Endodermal cell (in vitro differentiated cells): Measurements from ENCODE around the gene FBH1. TPM values are rescaled to one million over a fixed set of nuclear protein-coding genes. Genes with fewer than 3 reads are reported as not detected.

ENCODE experiments used
- DNase-seq: peaks from one replicate; pipeline ENCODE4 v3.0.0-alpha.2; 2017
- H3K27ac ChIP-seq: 2 replicates; pipeline ENCODE4 v1.5.1; 2013; ENCODE audit warnings: mild to moderate bottlenecking, low read depth, low read length, moderate library complexity
- H3K27me3 ChIP-seq: 2 replicates; pipeline ENCODE4 v1.6.1; 2013; ENCODE audit warnings: mild to moderate bottlenecking, low read length, moderate library complexity; ENCODE audit not compliant: insufficient read depth, control insufficient read depth, poor library complexity, severe bottlenecking
- H3K36me3 ChIP-seq: 2 replicates; pipeline ENCODE4 v1.7.0; 2013; ENCODE audit warnings: mild to moderate bottlenecking, low read length, moderate library complexity; ENCODE audit not compliant: control insufficient read depth, insufficient read depth
- H3K4me1 ChIP-seq: one replicate; pipeline ENCODE4 v1.7.0; 2013; ENCODE audit warnings: low read length; ENCODE audit not compliant: control insufficient read depth, insufficient read depth
- H3K4me3 ChIP-seq: 2 replicates; pipeline ENCODE4 v1.5.1; 2013; ENCODE audit warnings: mild to moderate bottlenecking, low read length, moderate library complexity
- H3K9ac ChIP-seq: 2 replicates; pipeline ENCODE4 v1.6.1; 2013; ENCODE audit warnings: mild to moderate bottlenecking, low read length, moderate library complexity; ENCODE audit not compliant: poor library complexity, severe bottlenecking; ENCODE audit errors: extremely low read depth
- H3K9me3 ChIP-seq: 2 replicates; pipeline ENCODE4 v1.6.1; 2013; ENCODE audit warnings: mild to moderate bottlenecking, low read length, moderate library complexity; ENCODE audit not compliant: control insufficient read depth
- H3K27ac Mint-ChIP-seq: 2 replicates; pipeline ENCODE4 v1.8.0; 2020; ENCODE audit warnings: mixed read lengths
- H3K27me3 Mint-ChIP-seq: 2 replicates; pipeline ENCODE4 v1.8.0; 2021; ENCODE audit warnings: mild to moderate bottlenecking, mixed read lengths; ENCODE audit not compliant: insufficient read depth
- H3K36me3 Mint-ChIP-seq: 2 replicates; pipeline ENCODE4 v1.8.0; 2020; ENCODE audit warnings: low read depth, mixed read lengths
- H3K4me1 Mint-ChIP-seq: 2 replicates; pipeline ENCODE4 v1.8.0; 2020; ENCODE audit warnings: mixed read lengths
- H3K4me3 Mint-ChIP-seq: 2 replicates; pipeline ENCODE4 v1.8.0; 2020; ENCODE audit warnings: mild to moderate bottlenecking, moderate library complexity, mixed read lengths
- H3K9me3 Mint-ChIP-seq: 2 replicates; pipeline ENCODE4 v1.8.0; 2020; ENCODE audit warnings: mild to moderate bottlenecking, mixed read lengths
- WGBS, 2 experiments: methylation state at CpG; one replicate each; pipeline versions ENCODE4 v1.1.5 to v1.1.7; 2013; ENCODE audit warnings: missing lambda C conversion rate in 2 of 2, mixed read lengths in 1 of 2; ENCODE audit not compliant: insufficient coverage in 1 of 2, insufficient read length in 1 of 2; 5-methylcytosine and 5-hydroxymethylcytosine counted together
- total RNA-seq, 2 donors: library from RNA; stranded (reverse); fragmentation: NEBNext Ultra II Directional in 1 of 2; extraction: Animal tissue kit (Norgen Biotek cat#: 25700) in 1 of 2; gene quantifications; 2 replicates in 1 of 2; 3 replicates in 1 of 2; pipeline ENCODE4 v1.2.1, GENCODE V29; 2021
- TF ChIP-seq, protein P1 (sequence below): fragments of 200-600 bp; sonication (generic); conservative IDR thresholded peaks from 2 replicates; pipeline ENCODE4 v1.5.0; 2021; ENCODE audit warnings: antibody characterized with exemption, mild to moderate bottlenecking

Gene FBH1
- total RNA-seq, 2 donors from 2014 or later, result 61.1 to 71.6 TPM

DNA sequence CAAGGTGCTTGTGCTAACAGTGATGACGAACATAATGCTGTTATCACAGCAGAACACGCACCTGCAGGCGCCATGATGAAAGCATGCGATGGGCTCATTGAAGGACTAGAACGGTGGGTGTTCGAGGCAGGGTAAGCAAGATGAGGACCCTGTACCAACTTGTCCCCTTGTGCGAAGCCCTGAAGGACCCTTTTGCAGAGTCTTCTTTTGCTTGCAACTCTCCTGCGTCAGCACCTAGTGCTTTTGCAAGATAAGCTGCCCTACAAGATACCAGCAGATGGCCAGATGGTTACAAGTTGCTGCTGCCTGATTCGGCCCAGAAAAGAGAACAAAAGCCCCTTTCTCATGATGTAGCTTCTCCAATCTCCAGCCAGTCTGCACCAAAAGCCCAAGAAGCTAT, 91.5 kb downstream of the FBH1 start:
- H3K27ac ChIP-seq, result no peak overlapping the region
- no peaks in the 10 kb centered on the region for H3K36me3 Mint-ChIP-seq
- TF ChIP-seq, protein P1, sequence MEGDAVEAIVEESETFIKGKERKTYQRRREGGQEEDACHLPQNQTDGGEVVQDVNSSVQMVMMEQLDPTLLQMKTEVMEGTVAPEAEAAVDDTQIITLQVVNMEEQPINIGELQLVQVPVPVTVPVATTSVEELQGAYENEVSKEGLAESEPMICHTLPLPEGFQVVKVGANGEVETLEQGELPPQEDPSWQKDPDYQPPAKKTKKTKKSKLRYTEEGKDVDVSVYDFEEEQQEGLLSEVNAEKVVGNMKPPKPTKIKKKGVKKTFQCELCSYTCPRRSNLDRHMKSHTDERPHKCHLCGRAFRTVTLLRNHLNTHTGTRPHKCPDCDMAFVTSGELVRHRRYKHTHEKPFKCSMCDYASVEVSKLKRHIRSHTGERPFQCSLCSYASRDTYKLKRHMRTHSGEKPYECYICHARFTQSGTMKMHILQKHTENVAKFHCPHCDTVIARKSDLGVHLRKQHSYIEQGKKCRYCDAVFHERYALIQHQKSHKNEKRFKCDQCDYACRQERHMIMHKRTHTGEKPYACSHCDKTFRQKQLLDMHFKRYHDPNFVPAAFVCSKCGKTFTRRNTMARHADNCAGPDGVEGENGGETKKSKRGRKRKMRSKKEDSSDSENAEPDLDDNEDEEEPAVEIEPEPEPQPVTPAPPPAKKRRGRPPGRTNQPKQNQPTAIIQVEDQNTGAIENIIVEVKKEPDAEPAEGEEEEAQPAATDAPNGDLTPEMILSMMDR, result no peak
- no peaks in the 10 kb centered on the region for H3K4me1 ChIP-seq
- H3K4me3 ChIP-seq, result no peak overlapping the region
- peaks cover 2% of the 10 kb centered on the region for H3K4me1 Mint-ChIP-seq
- no peaks in the 10 kb centered on the region for H3K9me3 Mint-ChIP-seq
- no peak overlapping the region for H3K9ac ChIP-seq
- 84 to 90% methylated on average over 9 of the region's 9 CpGs for WGBS, 2 experiments
- no peaks in the 10 kb centered on the region for H3K36me3 ChIP-seq
- no peak for DNase-seq
- peaks cover 42% of the 10 kb centered on the region for H3K27me3 ChIP-seq
- no peaks in the 10 kb centered on the region for H3K9me3 ChIP-seq
- no peak overlapping the region for H3K4me3 Mint-ChIP-seq
- H3K27ac Mint-ChIP-seq, result no peak overlapping the region
- peaks cover 50% of the 10 kb centered on the region for H3K27me3 Mint-ChIP-seq

DNA sequence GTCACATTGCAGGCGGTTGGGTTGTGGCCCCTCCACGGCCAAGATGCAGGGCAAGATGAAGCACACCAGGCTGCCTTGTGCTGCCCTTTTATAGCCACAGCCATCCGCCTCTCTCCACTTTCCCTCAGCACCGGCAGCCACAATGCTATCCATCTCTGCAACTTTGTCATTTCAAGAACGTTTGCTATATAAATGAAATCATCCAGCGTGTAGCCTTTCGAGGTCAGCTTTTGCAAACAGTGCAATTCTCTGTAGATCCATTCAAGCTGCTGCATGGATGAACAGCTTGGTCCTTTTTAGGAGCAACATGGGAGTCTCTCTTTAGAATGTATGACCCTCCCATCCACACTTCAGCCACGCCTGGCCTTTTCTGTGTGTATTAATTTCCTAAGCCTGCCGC, 93.7 kb downstream of the FBH1 start:
- no peak overlapping the region for H3K4me3 ChIP-seq
- H3K36me3 ChIP-seq, result no peaks in the 10 kb centered on the region
- no peaks in the 10 kb centered on the region for H3K4me1 Mint-ChIP-seq
- no peaks in the 10 kb centered on the region for H3K4me1 ChIP-seq
- WGBS, 2 experiments, result 90 to 97% methylated on average over 7 to 9 of the region's 9 CpGs
- DNase-seq, result no peak
- no peak overlapping the region for H3K4me3 Mint-ChIP-seq
- H3K27ac ChIP-seq, result no peak overlapping the region
- no peak overlapping the region for H3K9ac ChIP-seq
- peaks cover 36% of the 10 kb centered on the region for H3K27me3 Mint-ChIP-seq
- no peak overlapping the region for H3K27ac Mint-ChIP-seq
- TF ChIP-seq, protein P1, result no peak
- H3K9me3 Mint-ChIP-seq, result no peaks in the 10 kb centered on the region
- no peaks in the 10 kb centered on the region for H3K36me3 Mint-ChIP-seq
- H3K9me3 ChIP-seq, result no peaks in the 10 kb centered on the region
- H3K27me3 ChIP-seq, result peaks cover 20% of the 10 kb centered on the region

DNA sequence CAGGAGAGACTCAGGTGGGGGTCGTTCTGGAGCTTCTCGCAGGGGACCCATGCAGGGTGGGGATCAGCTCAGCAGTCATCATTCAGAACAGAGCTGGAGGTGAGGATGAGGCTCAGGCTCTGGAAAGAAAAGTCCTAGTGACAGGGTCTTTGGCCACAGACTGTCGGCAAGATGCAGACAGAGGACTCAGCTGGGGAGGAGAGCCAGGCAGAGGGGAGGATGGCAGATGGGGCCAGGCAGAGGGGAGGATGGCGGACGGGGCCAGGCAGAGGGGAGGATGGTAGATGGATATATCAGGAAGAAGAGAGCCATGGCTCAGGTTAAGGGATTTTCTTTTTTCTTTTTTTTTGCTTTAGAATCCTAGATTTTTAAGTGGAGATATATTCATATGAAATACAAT, 95.0 kb downstream of the FBH1 start:
- peaks cover 24% of the 10 kb centered on the region for H3K27me3 Mint-ChIP-seq
- no peak overlapping the region for H3K4me3 ChIP-seq
- 88 to 100% methylated on average over 1 to 5 of the region's 5 CpGs for WGBS, 2 experiments
- H3K9me3 Mint-ChIP-seq, result no peaks in the 10 kb centered on the region
- H3K9ac ChIP-seq, result no peak overlapping the region
- no peak overlapping the region for H3K27ac ChIP-seq
- H3K9me3 ChIP-seq, result no peaks in the 10 kb centered on the region
- no peak overlapping the region for H3K4me3 Mint-ChIP-seq
- H3K4me1 ChIP-seq, result no peaks in the 10 kb centered on the region
- H3K27ac Mint-ChIP-seq, result no peak overlapping the region
- peaks cover 7% of the 10 kb centered on the region for H3K27me3 ChIP-seq
- no peaks in the 10 kb centered on the region for H3K36me3 ChIP-seq
- no peak for DNase-seq
- no peaks in the 10 kb centered on the region for H3K36me3 Mint-ChIP-seq
- TF ChIP-seq, protein P1, result no peak
- no peaks in the 10 kb centered on the region for H3K4me1 Mint-ChIP-seq

Other genes with a start within 250 kb of the FBH1 start
- 10 to 100 TPM; 12.8 to 13.5 TPM for gene ASB13, start 223.6 kb upstream of the FBH1 start, total RNA-seq
- gene TASOR2, start 205.4 kb upstream of the FBH1 start, total RNA-seq, result 10 to 100 TPM; 47.1 to 53.0 TPM
- 100 to 1,000 TPM; 299 to 337 TPM for gene GDI2, start 76.8 kb upstream of the FBH1 start, total RNA-seq
- gene ANKRD16, start 350 bp upstream of the FBH1 start, total RNA-seq, result 10 to 100 TPM; 12.5 to 13.0 TPM
- gene IL15RA, start 87.3 kb downstream of the FBH1 start, total RNA-seq, result under 1 TPM; 0.35 to 0.37 TPM
- gene IL2RA, start 172.1 kb downstream of the FBH1 start, total RNA-seq, result not detected
- 100 to 1,000 TPM; 123 to 139 TPM for gene RBM17, start 198.8 kb downstream of the FBH1 start, total RNA-seq